Measurements from ENCODE around the gene SYNPO2.
A peak's percentile ranks its signal among the peaks of the same experiment; 100 is the strongest.

The SYNPO2 gene

DNA sequence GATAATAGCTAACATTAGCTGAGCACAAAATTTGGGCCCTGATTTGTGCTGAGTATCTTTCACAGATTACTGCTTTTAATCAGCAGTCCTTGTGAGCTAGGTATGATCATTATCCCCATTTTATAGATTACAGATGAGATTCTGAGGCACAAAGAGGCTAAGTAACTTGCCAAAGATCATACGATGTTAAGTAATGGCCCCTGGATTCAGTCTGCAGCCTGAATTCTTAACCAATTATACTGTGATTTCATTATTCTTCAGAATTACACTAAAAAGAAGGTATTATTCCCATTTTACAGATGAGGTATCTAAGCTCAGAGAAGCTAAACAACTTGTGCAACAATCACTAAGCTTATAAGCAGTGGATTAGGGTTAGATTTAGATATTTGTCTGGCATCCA is 149.1 kb downstream of the SYNPO2 start:
- TF ChIP-seq, protein P1, sequence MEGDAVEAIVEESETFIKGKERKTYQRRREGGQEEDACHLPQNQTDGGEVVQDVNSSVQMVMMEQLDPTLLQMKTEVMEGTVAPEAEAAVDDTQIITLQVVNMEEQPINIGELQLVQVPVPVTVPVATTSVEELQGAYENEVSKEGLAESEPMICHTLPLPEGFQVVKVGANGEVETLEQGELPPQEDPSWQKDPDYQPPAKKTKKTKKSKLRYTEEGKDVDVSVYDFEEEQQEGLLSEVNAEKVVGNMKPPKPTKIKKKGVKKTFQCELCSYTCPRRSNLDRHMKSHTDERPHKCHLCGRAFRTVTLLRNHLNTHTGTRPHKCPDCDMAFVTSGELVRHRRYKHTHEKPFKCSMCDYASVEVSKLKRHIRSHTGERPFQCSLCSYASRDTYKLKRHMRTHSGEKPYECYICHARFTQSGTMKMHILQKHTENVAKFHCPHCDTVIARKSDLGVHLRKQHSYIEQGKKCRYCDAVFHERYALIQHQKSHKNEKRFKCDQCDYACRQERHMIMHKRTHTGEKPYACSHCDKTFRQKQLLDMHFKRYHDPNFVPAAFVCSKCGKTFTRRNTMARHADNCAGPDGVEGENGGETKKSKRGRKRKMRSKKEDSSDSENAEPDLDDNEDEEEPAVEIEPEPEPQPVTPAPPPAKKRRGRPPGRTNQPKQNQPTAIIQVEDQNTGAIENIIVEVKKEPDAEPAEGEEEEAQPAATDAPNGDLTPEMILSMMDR (IDR thresholded peaks at IDR 0.05; ENCODE audit: control insufficient read depth, insufficient read depth, low read depth, low read length, missing control alignments), result no peak
- DNase-seq (ENCODE audit: low read depth), result no peak
- no peak overlapping the region for H3K4me3 ChIP-seq (ENCODE audit: control insufficient read depth, low read depth, low read length)

DNA sequence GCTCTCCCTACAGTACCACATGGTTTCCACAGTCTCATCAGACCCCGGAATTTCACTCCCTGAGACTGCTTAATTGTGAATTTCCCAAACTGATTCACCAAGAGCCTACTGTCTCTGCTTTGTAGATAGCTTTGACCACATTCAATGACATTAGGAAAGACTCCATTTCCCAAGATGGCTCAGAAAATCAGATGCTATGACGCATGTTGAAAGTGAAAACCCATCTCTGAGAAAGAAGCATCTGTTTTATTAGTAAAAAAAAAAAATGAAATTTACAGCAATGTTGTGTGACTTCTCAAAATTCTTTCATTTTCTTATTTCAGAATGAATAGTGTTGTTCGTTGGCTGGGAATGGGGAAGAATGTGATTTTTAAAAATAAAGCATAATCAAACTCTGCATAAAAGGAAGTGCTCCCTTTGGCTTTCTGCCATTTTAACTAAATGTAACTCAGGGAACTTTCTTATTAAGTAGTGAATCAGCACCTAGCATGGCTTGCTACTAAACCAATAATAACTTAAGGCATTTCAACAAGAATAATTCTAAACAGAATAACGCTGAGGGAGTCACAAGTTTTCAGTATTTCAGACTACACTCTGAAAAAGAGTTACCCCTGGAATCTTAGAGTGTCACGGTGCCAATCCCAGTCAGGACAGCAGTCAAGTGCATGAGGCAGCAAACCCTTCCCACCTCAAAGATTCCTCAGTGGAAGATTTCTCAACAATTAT is 149.6 kb downstream of the SYNPO2 start:
- peak; percentile 42 for DNase-seq (ENCODE audit: low read depth)
- no peak overlapping the region for H3K4me3 ChIP-seq (ENCODE audit: control insufficient read depth, low read depth, low read length)
- TF ChIP-seq, protein P1 (IDR thresholded peaks at IDR 0.05; ENCODE audit: control insufficient read depth, insufficient read depth, low read depth, low read length, missing control alignments), result no peak

DNA sequence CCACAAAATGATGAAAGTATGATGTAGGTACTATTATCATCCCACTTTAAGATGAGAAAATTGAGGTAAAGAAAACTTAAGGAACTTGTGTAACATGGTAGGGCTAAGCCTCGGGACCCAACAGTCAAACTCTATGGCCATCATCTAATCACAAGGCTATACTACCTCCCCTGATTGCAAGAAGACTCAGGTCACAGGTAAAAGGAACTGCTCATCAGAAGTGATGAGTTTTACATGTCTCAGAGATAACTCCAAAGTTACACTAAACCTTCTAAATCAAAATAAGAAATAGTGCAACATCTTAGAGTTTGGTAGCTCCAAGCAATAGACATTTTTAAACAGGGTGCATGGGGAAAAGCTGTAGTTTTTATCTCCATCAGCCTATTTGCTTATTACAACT is 150.5 kb downstream of the SYNPO2 start:
- no peak overlapping the region for H3K4me3 ChIP-seq (ENCODE audit: control insufficient read depth, low read depth, low read length)
- no peak for DNase-seq (ENCODE audit: low read depth)
- TF ChIP-seq, protein P1 (IDR thresholded peaks at IDR 0.05; ENCODE audit: control insufficient read depth, insufficient read depth, low read depth, low read length, missing control alignments), result no peak

- no peak for DNase-seq (ENCODE audit: low read depth)
- H3K4me3 ChIP-seq (ENCODE audit: control insufficient read depth, low read depth, low read length), result no peak overlapping the region
- TF ChIP-seq, protein P1 (IDR thresholded peaks at IDR 0.05; ENCODE audit: control insufficient read depth, insufficient read depth, low read depth, low read length, missing control alignments), result no peak
Observed at GRCh38 chr4:119039779-119040178, 151.1 kb downstream of the SYNPO2 start.

GRCh38 chr4:119040261-119040660 is 151.6 kb downstream of the SYNPO2 start:
- DNase-seq (ENCODE audit: low read depth), result no peak
- TF ChIP-seq, protein P1 (IDR thresholded peaks at IDR 0.05; ENCODE audit: control insufficient read depth, insufficient read depth, low read depth, low read length, missing control alignments), result no peak
- no peak overlapping the region for H3K4me3 ChIP-seq (ENCODE audit: control insufficient read depth, low read depth, low read length)

DNA sequence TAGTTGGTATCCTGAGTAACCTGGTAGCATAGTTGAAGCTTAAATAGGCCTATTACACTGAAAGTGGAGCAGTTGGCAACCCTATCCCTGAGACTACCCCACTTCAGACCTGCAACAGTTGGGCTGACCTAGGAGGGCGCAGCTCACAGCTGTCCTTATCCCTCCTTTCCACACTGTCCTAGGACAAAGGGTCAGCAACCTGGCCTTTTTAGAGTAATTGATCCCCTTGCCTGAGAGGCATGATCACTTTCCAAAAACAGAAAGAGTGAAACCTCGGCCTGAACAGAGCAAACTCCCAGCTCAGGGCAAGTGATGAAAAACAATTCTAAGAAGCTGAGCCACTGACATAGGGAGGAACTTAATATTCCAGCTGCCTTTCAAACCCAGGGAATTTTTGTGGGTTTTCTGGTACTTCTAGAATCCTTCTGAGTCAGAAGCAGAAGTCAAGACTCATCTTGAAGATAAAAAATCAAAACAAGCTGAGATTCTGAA is 152.1 kb downstream of the SYNPO2 start:
- DNase-seq (ENCODE audit: low read depth), result peak; percentile 81
- TF ChIP-seq, protein P1 (IDR thresholded peaks at IDR 0.05; ENCODE audit: control insufficient read depth, insufficient read depth, low read depth, low read length, missing control alignments), result no peak
- no peak overlapping the region for H3K4me3 ChIP-seq (ENCODE audit: control insufficient read depth, low read depth, low read length)

Data from AG09309 (cell line).